ENCODE data around the gene NCAM1.

The NCAM1 gene

DNA sequence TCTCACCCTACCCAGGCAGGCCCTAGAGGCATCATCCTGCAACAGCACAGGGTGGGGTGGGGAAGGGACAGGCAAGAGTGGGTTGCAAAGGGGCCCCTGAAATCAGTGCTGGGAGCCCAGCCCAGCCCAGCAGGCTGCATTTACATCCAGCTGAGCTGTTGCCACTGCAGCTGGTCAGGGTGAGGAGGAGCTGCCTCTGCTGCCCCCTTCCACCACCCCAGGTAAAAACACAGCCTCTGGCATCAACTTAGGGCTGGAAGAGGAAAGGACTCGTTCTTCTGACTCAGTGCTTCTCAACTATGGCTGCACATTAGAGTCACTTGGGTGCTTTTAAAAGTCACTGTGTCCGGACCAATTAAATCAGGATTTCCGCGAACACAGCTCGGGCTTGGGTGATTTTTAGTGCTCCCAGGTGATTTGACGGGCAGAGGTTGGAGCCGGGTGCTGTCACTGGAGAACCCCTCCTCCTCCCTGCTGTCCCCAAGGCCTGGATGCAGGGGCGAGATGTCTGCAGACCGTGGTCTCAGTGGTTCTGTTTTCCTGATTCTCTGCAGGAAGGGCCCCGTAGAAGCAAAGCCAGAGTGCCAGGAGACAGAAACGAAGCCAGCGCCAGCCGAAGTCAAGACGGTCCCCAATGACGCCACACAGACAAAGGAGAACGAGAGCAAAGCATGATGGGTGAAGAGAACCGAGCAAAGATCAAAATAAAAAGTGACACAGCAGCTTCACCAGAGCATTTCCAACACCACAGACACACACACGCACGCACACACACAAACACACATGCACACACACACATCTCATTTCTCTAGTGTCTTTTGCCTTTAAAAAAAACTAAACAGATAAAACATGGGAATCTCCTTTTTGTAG lies 313.7 kb downstream of the NCAM1 start:
- DNase-seq (ENCODE audit: low read depth): peak; percentile 28
- H3K4me3 ChIP-seq (ENCODE audit: low read depth, low read length): no peak overlapping the region
- TF ChIP-seq CTCF (conservative IDR thresholded peaks at IDR 0.05; ENCODE audit: low read depth, low read length): peak; percentile 34

DNA sequence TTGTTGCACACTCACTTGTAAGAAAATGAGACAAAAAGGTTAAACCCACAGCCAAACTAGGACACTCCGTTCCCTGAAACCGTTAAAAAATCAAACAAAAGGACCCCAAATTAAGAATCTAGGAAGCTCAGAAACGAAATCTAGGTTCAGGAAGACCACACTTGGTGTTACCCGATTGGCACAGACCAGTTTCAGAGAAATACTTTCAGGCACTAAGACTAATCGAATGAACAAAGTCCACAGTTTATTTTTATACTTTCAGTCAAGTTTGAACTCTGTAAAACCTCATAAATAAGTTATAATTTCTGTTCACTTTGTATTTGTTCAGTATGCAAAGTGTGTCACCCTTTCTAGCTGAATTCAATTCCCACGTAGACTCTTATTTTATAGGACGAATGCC lies 314.4 kb downstream of the NCAM1 start:
- H3K4me3 ChIP-seq (ENCODE audit: low read depth, low read length): no peak overlapping the region
- TF ChIP-seq CTCF (conservative IDR thresholded peaks at IDR 0.05; ENCODE audit: low read depth, low read length): no peak
- DNase-seq (ENCODE audit: low read depth): no peak

DNA sequence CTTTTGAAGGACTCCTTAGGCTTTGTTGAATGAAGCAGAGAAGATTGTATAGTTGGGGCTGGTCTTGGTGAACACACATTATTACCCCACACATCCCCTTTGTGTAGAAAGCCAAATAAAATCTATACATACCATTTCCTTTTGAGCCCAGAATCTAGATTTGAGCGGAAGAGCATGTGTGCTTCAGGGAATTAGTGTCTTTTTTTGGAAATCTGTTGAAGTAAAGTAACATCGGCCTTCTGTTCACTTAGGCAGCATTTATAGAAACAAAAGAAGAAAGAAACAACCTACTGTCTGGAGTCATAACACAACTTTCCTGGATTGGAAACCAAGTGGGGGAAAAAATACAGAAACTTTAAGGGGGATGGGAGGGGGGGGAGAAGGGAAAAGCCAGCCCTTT lies 315.2 kb downstream of the NCAM1 start:
- no peak for TF ChIP-seq CTCF (conservative IDR thresholded peaks at IDR 0.05; ENCODE audit: low read depth, low read length)
- DNase-seq (ENCODE audit: low read depth): no peak
- no peak overlapping the region for H3K4me3 ChIP-seq (ENCODE audit: low read depth, low read length)

DNA sequence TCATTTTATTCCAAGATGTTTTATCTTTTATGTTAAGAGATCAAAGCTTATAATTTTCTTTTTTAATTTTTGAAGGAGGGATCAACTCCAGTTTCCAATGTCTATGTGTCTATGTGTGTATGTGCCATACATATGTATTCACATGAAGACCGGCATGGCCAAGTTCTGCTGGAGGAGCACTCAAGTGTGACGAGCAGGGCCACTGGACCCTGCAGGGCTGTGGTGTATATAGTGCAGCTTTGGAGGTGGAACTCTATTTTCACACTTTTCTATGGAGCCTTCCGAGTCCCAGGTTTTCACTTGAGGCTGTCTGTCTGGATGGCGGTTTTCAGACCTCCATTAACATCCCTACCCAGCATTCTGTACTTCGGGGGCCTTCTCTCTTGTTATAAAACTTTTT lies 316.7 kb downstream of the NCAM1 start:
- H3K4me3 ChIP-seq (ENCODE audit: low read depth, low read length): no peak overlapping the region
- TF ChIP-seq CTCF (conservative IDR thresholded peaks at IDR 0.05; ENCODE audit: low read depth, low read length): no peak
- DNase-seq (ENCODE audit: low read depth): no peak

DNA sequence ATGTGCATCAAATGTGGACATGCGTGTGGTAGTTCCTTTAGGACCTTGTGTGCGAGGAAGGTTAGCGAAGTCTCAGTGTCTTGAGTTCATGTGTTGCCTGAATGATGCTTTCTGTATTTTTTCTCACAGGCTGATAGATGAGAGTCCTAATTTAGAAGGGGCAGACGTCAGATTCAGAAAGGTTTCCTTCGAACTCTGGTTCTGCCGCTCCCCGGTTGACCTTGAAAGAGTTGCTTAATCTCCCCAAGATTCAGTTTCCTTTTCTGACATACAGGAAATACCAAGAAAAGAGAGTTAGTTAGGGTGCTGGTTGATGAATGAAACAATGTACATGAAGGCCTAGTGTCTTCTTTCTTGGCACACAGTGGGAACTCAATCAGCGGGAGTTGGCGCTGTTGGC lies 317.3 kb downstream of the NCAM1 start:
- TF ChIP-seq CTCF (conservative IDR thresholded peaks at IDR 0.05; ENCODE audit: low read depth, low read length): no peak
- DNase-seq (ENCODE audit: low read depth): peak; percentile 2
- H3K4me3 ChIP-seq (ENCODE audit: low read depth, low read length): no peak overlapping the region

DNA sequence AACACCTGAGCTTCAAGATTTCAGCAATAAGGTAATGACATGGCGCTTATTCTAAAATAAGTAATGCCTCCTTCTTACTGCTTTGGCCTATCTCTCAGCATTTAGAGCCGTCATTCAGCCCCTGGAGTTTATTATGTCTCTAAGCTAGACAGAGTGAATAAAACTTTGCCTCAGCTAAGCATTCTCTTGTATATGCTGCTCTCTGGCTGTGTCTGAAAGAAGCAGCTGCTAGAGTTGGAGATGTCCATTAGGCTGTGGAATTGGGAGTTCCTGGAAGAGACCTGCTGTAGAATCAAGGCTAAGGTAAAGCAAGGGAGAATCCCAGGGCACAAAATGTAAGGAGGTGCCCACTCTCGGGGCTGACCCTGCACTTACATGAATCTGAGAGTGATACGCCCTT lies 317.7 kb downstream of the NCAM1 start:
- DNase-seq (ENCODE audit: low read depth): peak; percentile 21
- TF ChIP-seq CTCF (conservative IDR thresholded peaks at IDR 0.05; ENCODE audit: low read depth, low read length): peak; percentile 37
- H3K4me3 ChIP-seq (ENCODE audit: low read depth, low read length): no peak overlapping the region

DNA sequence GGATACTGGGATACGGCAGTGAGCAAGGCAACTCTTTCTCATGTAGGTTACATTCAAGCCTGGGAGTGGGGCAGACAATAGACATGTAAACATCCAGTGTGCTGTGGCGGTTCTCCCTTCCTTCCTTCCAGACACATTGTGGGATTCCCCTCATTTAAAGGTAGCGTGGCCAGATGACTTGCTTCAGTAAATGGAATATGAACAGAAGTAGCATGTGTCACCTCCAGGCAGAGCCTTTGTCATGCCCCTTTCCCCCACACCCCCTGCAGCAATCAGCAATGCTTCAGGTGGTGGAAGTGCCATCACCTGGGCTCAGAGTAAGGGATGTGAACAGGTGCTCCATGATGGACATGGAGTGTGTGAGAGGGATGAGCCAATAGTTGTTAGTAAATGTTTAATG lies 318.4 kb downstream of the NCAM1 start:
- H3K4me3 ChIP-seq (ENCODE audit: low read depth, low read length): no peak overlapping the region
- no peak for TF ChIP-seq CTCF (conservative IDR thresholded peaks at IDR 0.05; ENCODE audit: low read depth, low read length)
- no peak for DNase-seq (ENCODE audit: low read depth)

All from choroid plexus epithelial cell (primary cell).